Epithelial cell of proximal tubule (primary cell): ENCODE results near the gene OR52B4. TPM values are rescaled to one million over a fixed set of nuclear protein-coding genes. Genes with fewer than 3 reads are reported as not detected.
A peak's percentile ranks its signal among the peaks of the same experiment; 100 is the strongest.
"Not testable (repeated sequence)": the region's sequence is repeated elsewhere in the genome, so short reads cannot be mapped to it uniquely, and the experiment has no call there.

Experiments
- DNase-seq: peaks from one replicate; pipeline ENCODE4 v3.0.0-alpha.2; 2011; ENCODE audit warnings: low read depth
- H3K4me3 ChIP-seq: 2 replicates; pipeline ENCODE4 v1.5.1; 2011; ENCODE audit warnings: low read depth, mild to moderate bottlenecking, low read length
- CTCF ChIP-seq: conservative IDR thresholded peaks from 2 replicates; pipeline ENCODE4 v1.5.1; 2012; ENCODE audit warnings: low read depth, mild to moderate bottlenecking, low read length
- total RNA-seq: library from RNA; depleted of rRNA; stranded (reverse); fragments of >200 nt; gene quantifications from 2 replicates; pipeline ENCODE4 v1.2.3, GENCODE V29; 2015

The OR52B4 gene
- total RNA-seq = not detected in 2 replicates

GRCh38 chr11:4368286-4368685 lies at the start of gene OR52B4:
OR52B4 (minus strand) TSS chr11:4368386; CDS start chr11:4368295, 91 bp downstream.
- no peak for TF ChIP-seq CTCF
- H3K4me3 ChIP-seq = no peak within 1 kb of the TSS
- DNase-seq = no peak

DNA sequence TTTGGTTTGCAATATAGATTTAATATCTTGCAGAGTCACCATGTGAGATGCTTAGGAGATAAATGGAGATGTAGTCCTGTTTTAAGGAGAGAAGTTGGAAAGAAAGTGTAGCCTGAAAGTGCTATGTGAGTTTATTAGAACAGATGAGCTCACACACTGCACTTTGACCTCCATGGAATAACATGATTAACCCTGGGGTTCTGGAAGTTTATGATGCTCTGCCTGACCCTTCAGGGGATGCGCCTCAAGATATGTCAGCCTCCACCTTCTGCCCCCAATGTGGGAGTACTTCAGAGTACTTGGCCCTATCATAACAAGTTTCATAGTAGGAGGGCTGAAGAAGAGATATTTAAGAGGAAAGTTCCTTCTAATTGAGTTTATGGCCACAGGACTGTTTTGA lies 48.6 kb upstream of the OR52B4 start:
- TF ChIP-seq CTCF = no peak
- DNase-seq = no peak
- no peak overlapping the region for H3K4me3 ChIP-seq

DNA sequence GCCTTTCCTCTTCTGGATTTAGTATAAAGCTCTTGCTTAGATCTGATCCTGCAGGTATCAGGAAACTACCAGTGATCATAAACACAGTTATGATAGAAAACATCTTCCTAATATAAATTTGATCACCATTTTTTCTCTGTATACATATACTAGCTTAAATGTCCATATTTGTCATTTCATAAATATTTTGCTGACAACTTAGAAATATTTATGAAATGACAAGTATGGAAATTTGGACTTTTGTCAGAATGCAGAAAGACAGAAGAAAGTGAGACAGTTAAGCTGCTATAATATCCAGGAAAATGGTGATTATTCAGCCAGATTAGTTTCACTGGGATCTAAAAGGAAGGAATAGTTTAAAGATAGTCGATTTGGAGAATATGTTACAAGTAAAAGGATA lies 48.1 kb upstream of the OR52B4 start:
- no peak for TF ChIP-seq CTCF
- DNase-seq = no peak
- H3K4me3 ChIP-seq = no peak overlapping the region

DNA sequence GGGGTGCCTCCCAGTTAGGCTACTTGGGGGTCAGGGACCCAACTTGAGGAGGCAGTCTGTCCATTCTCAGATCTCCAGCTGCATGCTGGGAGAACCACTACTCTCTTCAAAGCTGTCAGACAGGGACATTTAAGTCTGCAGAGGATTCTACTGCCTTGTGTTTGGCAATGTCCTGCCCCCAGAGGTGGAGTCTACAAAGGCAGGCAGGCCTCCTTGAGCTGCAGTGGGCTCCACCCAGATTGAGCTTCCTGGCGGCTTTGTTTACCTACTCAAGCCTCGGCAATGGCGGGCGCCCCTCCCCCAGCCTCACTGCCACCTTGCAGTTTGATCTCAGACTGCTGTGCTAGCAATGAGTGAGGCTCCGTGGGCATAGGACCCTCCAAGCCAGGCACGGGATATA lies 38.0 kb upstream of the OR52B4 start:
- not testable (repeated sequence) for DNase-seq, H3K4me3 ChIP-seq

DNA sequence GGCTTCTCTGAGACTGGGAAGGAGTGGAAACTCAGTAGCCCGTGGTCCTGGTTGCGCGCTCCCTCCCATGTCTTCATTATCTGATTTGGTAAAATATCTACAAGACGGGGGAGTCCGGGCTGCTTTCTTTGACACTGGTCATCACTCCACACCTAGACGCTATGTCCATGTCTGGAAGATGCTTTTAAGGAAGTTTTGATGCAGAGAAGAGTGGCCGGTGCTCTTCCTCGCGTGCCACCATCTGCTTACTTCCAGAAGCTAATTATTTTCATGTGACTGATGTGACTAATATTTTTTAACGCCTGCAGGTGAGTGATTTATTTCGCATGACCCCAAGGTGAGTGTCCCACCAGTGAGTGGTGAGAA lies 25.7 kb upstream of the OR52B4 start:
- DNase-seq = no peak
- H3K4me3 ChIP-seq = peak overlapping the region; percentile 88
- no peak for TF ChIP-seq CTCF

GRCh38 chr11:4393209-4393857 lies 25.1 kb upstream of the OR52B4 start, which contains the start of gene TRIM21:
TRIM21 (minus strand) TSS chr11:4393702; CDS start chr11:4390409, 3,293 bp downstream.
- no peak for TF ChIP-seq CTCF
- peak; percentile 37 for DNase-seq
- peak within 1 kb of the TSS; percentile 88 for H3K4me3 ChIP-seq

DNA sequence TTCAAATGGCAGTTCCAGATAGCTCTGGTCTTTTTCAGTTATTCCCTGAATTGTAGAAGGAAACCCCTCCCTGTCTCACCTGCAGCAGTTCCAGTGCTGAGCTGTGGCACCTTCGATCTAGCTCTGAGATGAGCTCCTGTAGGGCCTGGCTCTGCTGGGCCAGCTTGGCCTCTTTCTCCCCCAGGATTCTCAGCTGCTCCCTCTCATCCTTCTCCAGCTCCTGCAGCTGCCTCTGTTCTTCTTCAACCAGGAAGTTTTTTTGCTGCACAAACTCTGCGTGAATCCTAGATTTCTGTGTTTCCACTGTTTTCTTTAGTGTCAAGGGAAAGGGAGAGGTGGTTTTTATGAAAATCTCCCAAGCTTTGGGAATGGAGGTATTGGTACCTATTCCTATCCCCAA lies 20.0 kb upstream of the OR52B4 start:
- no peak overlapping the region for H3K4me3 ChIP-seq
- no peak for TF ChIP-seq CTCF
- no peak for DNase-seq
